Gastrocnemius medialis (tissue), 4 donors: ENCODE data around the gene SH3BP5.
"Not testable (repeated sequence)": the region's sequence is repeated elsewhere in the genome, so short reads cannot be mapped to it uniquely, and the experiment has no call there.

Source experiments
- POLR2A ChIP-seq, 2 donors: fragments of 450-650 bp; IDR thresholded peaks; one replicate each; pipeline ENCODE4 v1.6.1; 2017; ENCODE audit warnings: antibody characterized with exemption in 2 of 2, mild to moderate bottlenecking in 2 of 2, moderate library complexity in 2 of 2
- TF ChIP-seq, protein P1 (sequence below), 5 experiments: fragments of 450-650 bp in 3 of 5; fragments of 200-600 bp in 2 of 5; sonication (generic) in 2 of 5; IDR thresholded peaks in 4 of 5; conservative IDR thresholded peaks in 1 of 5; 1 replicate in 4 of 5; 2 replicates in 1 of 5; pipeline ENCODE4 v1.5.1; 2016 to 2019; ENCODE audit warnings: antibody characterized with exemption in 5 of 5, mild to moderate bottlenecking in 3 of 5, moderate library complexity in 3 of 5

DNA sequence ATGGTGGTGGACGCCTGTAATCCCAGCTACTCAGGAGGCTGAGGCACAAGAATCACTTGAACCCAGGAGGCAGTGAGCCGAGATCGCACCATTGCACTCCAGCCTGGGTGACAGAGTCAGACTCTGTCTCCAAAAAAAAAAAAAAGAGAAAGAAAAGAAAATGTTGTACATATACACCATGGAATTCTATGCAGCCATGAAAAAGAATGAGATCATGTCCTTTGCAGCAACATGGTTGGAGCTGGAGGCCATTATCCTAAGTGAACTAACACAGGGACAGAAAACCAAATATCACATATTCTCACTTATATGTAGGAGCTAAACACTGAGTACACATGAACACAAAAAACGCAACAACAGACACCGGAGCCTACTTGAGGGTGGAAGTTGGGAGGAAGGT is 17.1 kb upstream of the SH3BP5 start:
- not testable (repeated sequence) for TF ChIP-seq POLR2A (IDR thresholded peaks at IDR 0.05)
- TF ChIP-seq, protein P1, sequence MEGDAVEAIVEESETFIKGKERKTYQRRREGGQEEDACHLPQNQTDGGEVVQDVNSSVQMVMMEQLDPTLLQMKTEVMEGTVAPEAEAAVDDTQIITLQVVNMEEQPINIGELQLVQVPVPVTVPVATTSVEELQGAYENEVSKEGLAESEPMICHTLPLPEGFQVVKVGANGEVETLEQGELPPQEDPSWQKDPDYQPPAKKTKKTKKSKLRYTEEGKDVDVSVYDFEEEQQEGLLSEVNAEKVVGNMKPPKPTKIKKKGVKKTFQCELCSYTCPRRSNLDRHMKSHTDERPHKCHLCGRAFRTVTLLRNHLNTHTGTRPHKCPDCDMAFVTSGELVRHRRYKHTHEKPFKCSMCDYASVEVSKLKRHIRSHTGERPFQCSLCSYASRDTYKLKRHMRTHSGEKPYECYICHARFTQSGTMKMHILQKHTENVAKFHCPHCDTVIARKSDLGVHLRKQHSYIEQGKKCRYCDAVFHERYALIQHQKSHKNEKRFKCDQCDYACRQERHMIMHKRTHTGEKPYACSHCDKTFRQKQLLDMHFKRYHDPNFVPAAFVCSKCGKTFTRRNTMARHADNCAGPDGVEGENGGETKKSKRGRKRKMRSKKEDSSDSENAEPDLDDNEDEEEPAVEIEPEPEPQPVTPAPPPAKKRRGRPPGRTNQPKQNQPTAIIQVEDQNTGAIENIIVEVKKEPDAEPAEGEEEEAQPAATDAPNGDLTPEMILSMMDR (IDR thresholded peaks at IDR 0.05 in 4 of 5, conservative IDR thresholded peaks at IDR 0.05 in 1 of 5) = not testable (repeated sequence)
